ENCODE results near the gene MS4A8.

The MS4A8 gene

GRCh38 chr11:60762851-60763691 is 63.7 kb downstream of the MS4A8 start:
- no peak for DNase-seq (ENCODE audit: extremely low read depth in 1 of 2, low read depth in 1 of 2)

- no peak for DNase-seq (ENCODE audit: extremely low read depth in 1 of 2, low read depth in 1 of 2)
Measured at GRCh38 chr11:60763692-60764369, 64.4 kb downstream of the MS4A8 start.

- DNase-seq (ENCODE audit: extremely low read depth in 1 of 2, low read depth in 1 of 2) = no peak
Measured at GRCh38 chr11:60764879-60765278, 65.5 kb downstream of the MS4A8 start.

- DNase-seq (ENCODE audit: extremely low read depth in 1 of 2, low read depth in 1 of 2) = no peak
Measured at GRCh38 chr11:60765355-60765754, 65.9 kb downstream of the MS4A8 start.

All from activated CD8-positive, alpha-beta memory T cell treated with anti-CD3 and anti-CD28 coated beads for 1 hour (primary cell).